ENCODE measurements around the gene TFR2.

The TFR2 gene

GRCh38 chr7:100585511-100586265 lies 55.7 kb downstream of the TFR2 start, which contains the start of gene LRCH4:
LRCH4 (minus strand) TSS chr7:100586129; CDS start chr7:100586100, 29 bp downstream.
- DNase-seq (ENCODE audit: low spot score): peak; percentile 100

- DNase-seq (ENCODE audit: low spot score): peak; percentile 57
Measured at GRCh38 chr7:100584683-100585510, 56.5 kb downstream of the TFR2 start.

GRCh38 chr7:100584054-100584682 lies 57.2 kb downstream of the TFR2 start:
- DNase-seq (ENCODE audit: low spot score): no peak

- DNase-seq (ENCODE audit: low spot score): no peak
Measured at GRCh38 chr7:100583132-100584053, 58.0 kb downstream of the TFR2 start.

GRCh38 chr7:100582650-100583049 lies 58.7 kb downstream of the TFR2 start:
- DNase-seq (ENCODE audit: low spot score): no peak

- no peak for DNase-seq (ENCODE audit: low spot score)
Measured at GRCh38 chr7:100582041-100582579, 59.2 kb downstream of the TFR2 start.

- no peak for DNase-seq (ENCODE audit: low spot score)
Measured at GRCh38 chr7:100580466-100581283, 60.7 kb downstream of the TFR2 start.

GRCh38 chr7:100578246-100579183 lies 62.8 kb downstream of the TFR2 start:
- no peak for DNase-seq (ENCODE audit: low spot score)

GRCh38 chr7:100577507-100577906 lies 63.8 kb downstream of the TFR2 start:
- DNase-seq (ENCODE audit: low spot score): no peak

GRCh38 chr7:100577103-100577502 lies 64.2 kb downstream of the TFR2 start:
- DNase-seq (ENCODE audit: low spot score): no peak

GRCh38 chr7:100576384-100576993 lies 64.9 kb downstream of the TFR2 start:
- no peak for DNase-seq (ENCODE audit: low spot score)

- DNase-seq (ENCODE audit: low spot score): no peak
Measured at GRCh38 chr7:100575746-100576383, 65.5 kb downstream of the TFR2 start.

- no peak for DNase-seq (ENCODE audit: low spot score)
Measured at GRCh38 chr7:100575206-100575631, 66.1 kb downstream of the TFR2 start.

- no peak for DNase-seq (ENCODE audit: low spot score)
Measured at GRCh38 chr7:100574362-100575205, 66.8 kb downstream of the TFR2 start.

GRCh38 chr7:100573691-100574361 lies 67.5 kb downstream of the TFR2 start, which contains the start of gene SAP25:
SAP25 (minus strand) TSS chr7:100573900; CDS start chr7:100573742, 158 bp downstream.
- DNase-seq (ENCODE audit: low spot score): no peak

- no peak for DNase-seq (ENCODE audit: low spot score)
Measured at GRCh38 chr7:100572949-100573675, 68.2 kb downstream of the TFR2 start.

Data from GM03348 (cell line).